H1 (cell line): Measurements from ENCODE around the gene FAM53B. TPM values are rescaled to one million over a fixed set of nuclear protein-coding genes. Genes with fewer than 3 reads are reported as not detected.

Experiments
- BCL11A ChIP-seq, 2 experiments: IDR thresholded peaks; one replicate each; pipeline ENCODE4 v1.6.1; 2011; ENCODE audit warnings: low read depth in 2 of 2, low read length in 2 of 2, mild to moderate bottlenecking in 2 of 2
- CBX5 ChIP-seq: fragments of 300-800, 300-1000 bp; sonication (generic); IDR thresholded peaks from 2 replicates; pipeline ENCODE4 v1.7.1; 2016; ENCODE audit warnings: antibody characterized with exemption, low read length, low read depth
- CHD2 ChIP-seq: IDR thresholded peaks from 2 replicates; pipeline ENCODE4 v1.6.1; 2012; ENCODE audit warnings: low read length, improper control_type of control experiment
- FOSL1 ChIP-seq: IDR thresholded peaks from 2 replicates; pipeline ENCODE4 v1.6.1; 2011; ENCODE audit warnings: mild to moderate bottlenecking, low read depth, low read length, moderate library complexity; ENCODE audit not compliant: insufficient read depth
- MAFK ChIP-seq: IDR thresholded peaks from 2 replicates; pipeline ENCODE4 v1.6.1; 2012; ENCODE audit warnings: low read depth, mild to moderate bottlenecking, improper control_type of control experiment, low read length
- RXRA ChIP-seq: IDR thresholded peaks from 2 replicates; pipeline ENCODE4 v1.6.1; 2011; ENCODE audit warnings: low read depth, mild to moderate bottlenecking, low read length, moderate library complexity; ENCODE audit not compliant: insufficient read depth
- SUZ12 ChIP-seq: fragments of 200-600 bp; sonication (generic); IDR thresholded peaks from 2 replicates; pipeline ENCODE4 v1.6.1; 2012; ENCODE audit warnings: mild to moderate bottlenecking, inconsistent platforms, low read length, moderate library complexity, mixed read lengths
- TEAD4 ChIP-seq: IDR thresholded peaks from 2 replicates; pipeline ENCODE4 v1.6.1; 2012; ENCODE audit warnings: low read depth, low read length, inconsistent platforms, mixed read lengths
- polyA plus RNA-seq, 7 experiments: library from polyadenylated mRNA; depleted of rRNA in 3 of 7; stranded (reverse) in 5 of 7; unstranded in 2 of 7; fragments of >200 nt in 5 of 7; fragments of 200-250 nt in 2 of 7; gene quantifications; 1 replicate in 5 of 7; 2 replicates in 1 of 7; 4 replicates in 1 of 7; pipeline versions ENCODE4 v1.2.1 to v1.2.3, GENCODE V29; 2011 to 2013; ENCODE audit warnings: missing spikeins in 2 of 7, mixed read lengths in 2 of 7
- total RNA-seq: library from RNA; stranded (reverse); fragmentation: NEBNext Ultra II Directional; extraction: Animal tissue kit (Norgen Biotek cat#: 25700); gene quantifications from 2 replicates; pipeline ENCODE4 v1.2.1, GENCODE V29; 2021
- TF ChIP-seq, protein P1 (sequence below): IDR thresholded peaks from 2 replicates; pipeline ENCODE4 v1.6.1; 2011; ENCODE audit warnings: low read depth, mild to moderate bottlenecking, low read length; ENCODE audit not compliant: insufficient read depth
- TF ChIP-seq, protein P2 (sequence below): IDR thresholded peaks from 2 replicates; pipeline ENCODE4 v1.6.1; 2012; ENCODE audit warnings: inconsistent platforms
- TF ChIP-seq, protein P3 (sequence below): IDR thresholded peaks from 2 replicates; pipeline ENCODE4 v1.6.1; 2012; ENCODE audit warnings: low read length, inconsistent platforms

Gene FAM53B
- total and polyA plus RNA-seq, 2 of the 8 experiments (the other 6 are each of a cell fraction or from before 2014, with no cell fraction given): 5.3 to 14.4 TPM

DNA sequence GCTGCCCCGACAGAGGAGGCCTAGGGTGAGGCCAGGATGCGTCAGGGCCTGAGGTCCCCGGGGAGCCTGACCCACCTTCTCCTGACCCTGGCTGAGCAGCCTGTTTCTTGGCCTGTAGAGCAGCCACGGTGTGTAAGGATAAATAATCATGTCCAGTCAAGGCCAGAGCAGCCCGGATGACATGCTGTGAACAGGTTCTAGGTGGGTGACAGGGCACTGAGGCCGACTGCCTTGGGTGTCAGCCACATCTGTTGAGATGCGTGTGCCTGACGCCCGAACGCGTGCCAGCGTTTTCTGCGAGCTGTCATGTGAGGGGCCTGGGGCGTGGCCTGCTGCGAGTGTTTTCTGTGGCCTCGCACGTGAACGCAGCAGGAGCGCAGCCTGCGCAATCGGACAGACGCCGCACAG lies 118.3 kb downstream of the FAM53B start (continued):
- TF ChIP-seq, protein P1, sequence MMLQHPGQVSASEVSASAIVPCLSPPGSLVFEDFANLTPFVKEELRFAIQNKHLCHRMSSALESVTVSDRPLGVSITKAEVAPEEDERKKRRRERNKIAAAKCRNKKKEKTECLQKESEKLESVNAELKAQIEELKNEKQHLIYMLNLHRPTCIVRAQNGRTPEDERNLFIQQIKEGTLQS: no peak
- TF ChIP-seq BCL11A (IDR thresholded peaks at IDR 0.05; ENCODE audit: low read depth in 2 of 2, low read length in 2 of 2) (no peak), FOSL1 (no peak), TEAD4 (no peak), RXRA (no peak), SUZ12 (no peak), MAFK (no peak), CBX5 (no peak), CHD2 (no peak)
- TF ChIP-seq, protein P2, sequence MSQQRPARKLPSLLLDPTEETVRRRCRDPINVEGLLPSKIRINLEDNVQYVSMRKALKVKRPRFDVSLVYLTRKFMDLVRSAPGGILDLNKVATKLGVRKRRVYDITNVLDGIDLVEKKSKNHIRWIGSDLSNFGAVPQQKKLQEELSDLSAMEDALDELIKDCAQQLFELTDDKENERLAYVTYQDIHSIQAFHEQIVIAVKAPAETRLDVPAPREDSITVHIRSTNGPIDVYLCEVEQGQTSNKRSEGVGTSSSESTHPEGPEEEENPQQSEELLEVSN: no peak
- TF ChIP-seq, protein P3, sequence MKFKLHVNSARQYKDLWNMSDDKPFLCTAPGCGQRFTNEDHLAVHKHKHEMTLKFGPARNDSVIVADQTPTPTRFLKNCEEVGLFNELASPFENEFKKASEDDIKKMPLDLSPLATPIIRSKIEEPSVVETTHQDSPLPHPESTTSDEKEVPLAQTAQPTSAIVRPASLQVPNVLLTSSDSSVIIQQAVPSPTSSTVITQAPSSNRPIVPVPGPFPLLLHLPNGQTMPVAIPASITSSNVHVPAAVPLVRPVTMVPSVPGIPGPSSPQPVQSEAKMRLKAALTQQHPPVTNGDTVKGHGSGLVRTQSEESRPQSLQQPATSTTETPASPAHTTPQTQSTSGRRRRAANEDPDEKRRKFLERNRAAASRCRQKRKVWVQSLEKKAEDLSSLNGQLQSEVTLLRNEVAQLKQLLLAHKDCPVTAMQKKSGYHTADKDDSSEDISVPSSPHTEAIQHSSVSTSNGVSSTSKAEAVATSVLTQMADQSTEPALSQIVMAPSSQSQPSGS: no peak
